Psoas muscle (tissue), 8 donors: ENCODE measurements around the gene SMG9. TPM values are rescaled to one million over a fixed set of nuclear protein-coding genes. Genes with fewer than 3 reads are reported as not detected.
"Not testable (repeated sequence)": the region's sequence is repeated elsewhere in the genome, so short reads cannot be mapped to it uniquely, and the experiment has no call there.

Source experiments
- ATAC-seq, 4 donors: fragments of 200-7000 bp; cut with Tn5 transposase; one replicate each; pipeline ENCODE4 v1.9.1; 2020; ENCODE audit warnings: moderate library complexity in 3 of 4, mild to moderate bottlenecking in 2 of 4
- DNase-seq, 2 donors: peaks; one replicate each; pipeline ENCODE4 v3.0.0-alpha.2; 2020
- H3K27ac ChIP-seq: fragments of 200-600 bp; one replicate; pipeline ENCODE4 v1.8.0; 2022
- H3K27me3 ChIP-seq, 3 donors: fragments of 200-600 bp in 1 of 3; one replicate each; pipeline versions ENCODE4 v1.6.1 to v1.8.0; 2013 to 2022; ENCODE audit warnings: low read length in 2 of 3, mild to moderate bottlenecking in 2 of 3, moderate library complexity in 1 of 3; ENCODE audit not compliant: insufficient read depth in 3 of 3
- H3K36me3 ChIP-seq, 2 donors: fragments of 200-600 bp in 1 of 2; one replicate each; pipeline versions ENCODE4 v1.6.1 to v1.8.0; 2013 to 2022; ENCODE audit warnings: low read depth in 1 of 2, mild to moderate bottlenecking in 1 of 2, moderate library complexity in 1 of 2; ENCODE audit not compliant: insufficient read depth in 1 of 2
- H3K4me1 ChIP-seq: fragments of 200-600 bp; one replicate; pipeline ENCODE4 v1.8.0; 2022
- H3K4me3 ChIP-seq: fragments of 200-600 bp; one replicate; pipeline ENCODE4 v1.8.0; 2022; ENCODE audit warnings: mild to moderate bottlenecking
- H3K9me3 ChIP-seq: fragments of 200-600 bp; one replicate; pipeline ENCODE4 v1.8.0; 2022
- WGBS, 3 donors: extraction: QIAGEN DNeasy Blood & Tissue Kit; methylation state at CpG; one replicate each; pipeline versions ENCODE4 v1.1.6 to v1.1.7; 2013; 5-methylcytosine and 5-hydroxymethylcytosine counted together
- intact Hi-C, 2 donors: fragments of 100-400 bp; cut with DNase I; formaldehyde crosslinking; loops; one replicate each; pipeline versions ENCODE4 v1.11.0 to v1.14.2; 2022
- polyA plus RNA-seq, 3 donors: library from polyadenylated mRNA; stranded (reverse); fragments of 200-250 nt; gene quantifications; one replicate each; pipeline ENCODE4 v1.2.3, GENCODE V29; 2013
- total RNA-seq, 4 donors: library from RNA; stranded (reverse); fragmentation: NEBNext Ultra II Directional in 2 of 4; extraction: Animal tissue kit (Norgen Biotek cat#: 25700) in 2 of 4; gene quantifications; one replicate each; pipeline versions ENCODE4 v1.2.1 to v1.2.4, GENCODE V29; 2021 to 2023
- TF ChIP-seq, protein P1 (sequence below): fragments of 200-600 bp; IDR thresholded peaks from one replicate; pipeline ENCODE4 v1.8.0; 2022; ENCODE audit warnings: antibody characterized with exemption
- donor health status: healthy with polysubstance abuse.
- donor health status: DM: no; HTN: no; CAD: no; lungs with moderate emphysema.
- donor health status: Bipolar disorder and iron deficiency.
- donor health status: healthy.
- donor health status: DM: yes; HTN: yes; CAD: no.
- donor health status: DM: no; HTN: no; CAD: no.
- donor health status: DM: no; HTN: no; CAD: no.
- donor health status: DM: yes; HTN: yes; CAD: no.

SMG9 gene
- total and polyA plus RNA-seq, 7 donors, result 10.1 to 29.1 (median 13.8) TPM

DNA sequence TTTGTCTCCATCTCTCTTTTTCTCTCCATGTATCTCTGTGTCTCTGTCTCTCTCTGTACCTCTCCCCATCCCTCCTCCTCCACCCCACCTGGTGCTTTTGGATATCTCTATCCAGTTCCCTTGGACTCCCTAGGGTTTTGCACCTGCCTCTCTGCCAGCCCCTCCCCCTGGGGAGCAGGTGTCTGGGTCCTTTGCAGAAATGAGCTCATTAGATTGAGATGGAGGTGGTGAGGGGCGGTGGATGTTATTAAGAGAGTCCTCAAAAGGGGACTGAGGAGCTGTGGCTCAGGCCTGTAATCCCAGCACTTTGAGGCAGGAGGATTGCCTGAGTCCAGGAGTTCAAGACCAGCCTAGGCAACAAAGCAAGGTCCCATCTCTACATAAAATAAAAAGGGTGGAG is 23.9 kb upstream of the SMG9 start:
- H3K27me3 ChIP-seq, result peaks cover 0 to 26% (median 2%) of the 10 kb centered on the region in 3 donors
- no peaks in the 10 kb centered on the region for H3K36me3 ChIP-seq
- 91 to 100% (median 94%) methylated on average over 1 of the region's 1 CpG for WGBS, 3 donors
- H3K27ac ChIP-seq, result no peak overlapping the region
- no peak for ATAC-seq
- no peak for DNase-seq
- H3K9me3 ChIP-seq, result no peaks in the 10 kb centered on the region
- no peak overlapping the region for H3K4me3 ChIP-seq
- H3K4me1 ChIP-seq, result peaks cover 4% of the 10 kb centered on the region
- TF ChIP-seq, protein P1, sequence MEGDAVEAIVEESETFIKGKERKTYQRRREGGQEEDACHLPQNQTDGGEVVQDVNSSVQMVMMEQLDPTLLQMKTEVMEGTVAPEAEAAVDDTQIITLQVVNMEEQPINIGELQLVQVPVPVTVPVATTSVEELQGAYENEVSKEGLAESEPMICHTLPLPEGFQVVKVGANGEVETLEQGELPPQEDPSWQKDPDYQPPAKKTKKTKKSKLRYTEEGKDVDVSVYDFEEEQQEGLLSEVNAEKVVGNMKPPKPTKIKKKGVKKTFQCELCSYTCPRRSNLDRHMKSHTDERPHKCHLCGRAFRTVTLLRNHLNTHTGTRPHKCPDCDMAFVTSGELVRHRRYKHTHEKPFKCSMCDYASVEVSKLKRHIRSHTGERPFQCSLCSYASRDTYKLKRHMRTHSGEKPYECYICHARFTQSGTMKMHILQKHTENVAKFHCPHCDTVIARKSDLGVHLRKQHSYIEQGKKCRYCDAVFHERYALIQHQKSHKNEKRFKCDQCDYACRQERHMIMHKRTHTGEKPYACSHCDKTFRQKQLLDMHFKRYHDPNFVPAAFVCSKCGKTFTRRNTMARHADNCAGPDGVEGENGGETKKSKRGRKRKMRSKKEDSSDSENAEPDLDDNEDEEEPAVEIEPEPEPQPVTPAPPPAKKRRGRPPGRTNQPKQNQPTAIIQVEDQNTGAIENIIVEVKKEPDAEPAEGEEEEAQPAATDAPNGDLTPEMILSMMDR, result no peak
- intact Hi-C loops, result no loop called here

DNA sequence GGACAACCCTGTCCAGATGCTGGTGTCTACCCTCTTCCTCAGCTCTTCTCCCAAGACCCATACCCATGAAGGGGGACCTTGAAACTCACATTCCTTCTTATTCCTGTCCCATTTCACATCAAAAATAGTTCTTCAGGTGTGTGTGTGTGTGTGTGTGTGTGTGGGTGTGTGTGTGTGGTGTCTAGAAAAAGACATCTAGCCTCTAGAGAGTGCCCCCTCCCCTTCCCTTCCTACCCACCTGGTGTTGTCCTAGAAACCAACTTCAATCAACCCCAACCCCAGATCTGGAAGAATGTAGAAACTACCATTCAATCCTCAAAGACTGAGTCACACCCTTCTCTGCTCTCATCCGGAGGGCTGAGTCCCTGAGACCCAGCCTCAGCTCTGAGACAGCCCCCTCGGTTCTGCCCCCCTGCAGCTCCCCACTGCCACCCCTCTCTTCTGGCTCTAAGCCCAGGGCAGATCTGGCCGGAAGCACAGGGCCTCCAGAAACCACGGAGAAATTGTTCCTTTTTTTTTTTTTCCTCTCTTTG is 22.5 kb upstream of the SMG9 start:
- DNase-seq (peak in 1 of 2 donors; percentile 53), ATAC-seq (no peak)
- Histone ChIP-seq H3K4me3 (no peak overlapping the region), H3K9me3 (no peaks in the 10 kb centered on the region), H3K4me1 (peaks cover 4% of the 10 kb centered on the region), H3K27ac (no peak overlapping the region), H3K36me3 (no peaks in the 10 kb centered on the region), H3K27me3 (peaks cover 0 to 23% (median 2%) of the 10 kb centered on the region in 3 donors)
- WGBS, 3 donors, result 7 to 14% (median 13%) methylated on average over 4 of the region's 4 CpGs
- intact Hi-C loops, result no loop called here
- TF ChIP-seq, protein P1, result no peak

DNA sequence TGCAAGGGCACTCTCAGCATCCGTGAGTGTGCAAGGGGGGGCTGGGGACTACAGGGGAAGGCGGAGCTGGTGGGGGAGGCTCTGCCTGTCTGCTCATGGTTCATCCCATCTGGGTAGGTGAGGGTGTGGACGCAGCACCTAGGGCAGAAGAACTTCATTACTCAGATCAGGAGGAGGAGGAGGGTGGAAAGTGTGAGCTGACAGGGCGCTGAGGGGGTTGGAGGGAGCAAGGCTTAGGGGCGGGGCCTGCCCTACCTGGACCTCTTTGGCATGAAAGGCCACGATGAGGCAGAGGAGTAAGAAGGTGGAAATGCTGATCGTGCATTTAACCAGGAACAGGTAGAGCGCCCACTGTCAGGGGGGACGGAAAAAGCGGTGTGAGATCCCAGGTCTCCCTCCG is 21.5 kb upstream of the SMG9 start:
- TF ChIP-seq, protein P1, result no peak
- Histone ChIP-seq H3K36me3 (no peaks in the 10 kb centered on the region), H3K4me3 (no peak overlapping the region), H3K4me1 (peaks cover 4% of the 10 kb centered on the region), H3K27me3 (peaks cover 0 to 25% (median 2%) of the 10 kb centered on the region in 3 donors), H3K9me3 (no peaks in the 10 kb centered on the region), H3K27ac (no peak overlapping the region)
- 70 to 81% (median 76%) methylated on average over 11 of the region's 11 CpGs for whole genome bisulfite sequencing, 3 donors
- peak in 1 of 2 donors; percentile 6 for DNase-seq
- intact Hi-C loops, result no loop called here
- ATAC-seq, result no peak

DNA sequence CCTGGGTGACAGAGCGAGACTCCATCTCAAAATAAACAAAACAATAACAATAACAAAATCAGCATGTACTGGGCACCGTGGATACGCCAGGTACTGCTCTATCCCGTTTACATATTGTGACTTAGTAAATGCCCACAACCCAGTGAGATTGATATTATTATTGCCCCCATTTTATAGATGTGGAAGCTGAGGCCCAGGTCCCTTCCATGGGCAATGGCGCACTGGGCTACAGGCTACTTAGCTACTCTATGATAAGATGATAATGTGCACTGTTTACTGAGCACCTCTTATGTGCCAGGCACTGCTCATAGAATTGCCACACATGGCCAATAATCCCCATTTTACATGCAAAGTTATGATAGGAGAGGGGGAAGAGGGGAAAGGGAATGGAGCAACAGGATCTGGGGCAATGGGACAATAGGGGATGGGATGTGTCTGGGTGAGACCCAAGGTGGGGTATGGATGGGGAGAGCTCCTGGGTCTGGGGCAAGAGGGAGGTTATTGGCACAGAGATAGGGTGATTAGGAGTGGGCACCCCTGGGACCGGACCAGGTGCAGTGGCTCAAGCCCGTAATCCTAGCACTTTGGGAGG is 20.6 kb upstream of the SMG9 start:
- WGBS, 3 donors, result 92 to 95% (median 93%) methylated on average over 7 of the region's 7 CpGs
- H3K27me3 ChIP-seq, result peaks cover 0 to 20% (median 2%) of the 10 kb centered on the region in 3 donors
- intact Hi-C loops, result no loop called here
- peaks cover 4% of the 10 kb centered on the region for H3K4me1 ChIP-seq
- TF ChIP-seq, protein P1, result no peak
- no peak overlapping the region for H3K4me3 ChIP-seq
- no peaks in the 10 kb centered on the region for H3K36me3 ChIP-seq
- DNase-seq (no peak), ATAC-seq (no peak)
- H3K27ac ChIP-seq, result no peak overlapping the region
- no peaks in the 10 kb centered on the region for H3K9me3 ChIP-seq

DNA sequence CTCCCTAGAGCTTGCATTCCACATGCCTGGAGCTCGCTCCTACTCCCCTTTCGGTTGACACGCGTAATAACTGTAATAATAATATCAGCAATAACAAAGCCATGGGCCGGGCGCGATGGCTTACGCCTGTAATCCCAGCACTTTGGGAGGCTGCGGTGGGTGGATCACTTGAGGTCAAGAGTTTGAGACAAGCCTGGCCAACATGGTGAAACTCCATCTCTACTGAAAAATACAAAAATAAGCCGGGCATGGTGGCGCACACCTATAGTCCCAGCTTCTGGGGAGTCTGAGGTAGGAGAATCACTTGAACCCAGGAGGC is 20.1 kb upstream of the SMG9 start:
- Histone ChIP-seq H3K4me3 (peak overlapping the region; percentile 51), H3K27me3 (peaks cover 0 to 20% (median 3%) of the 10 kb centered on the region in 3 donors)
- peak in 1 of 4 donors; percentile 8 for ATAC-seq
- H3K27ac ChIP-seq, H3K4me1 ChIP-seq, H3K9me3 ChIP-seq, intact Hi-C loops, H3K36me3 ChIP-seq, DNase-seq: not testable (repeated sequence)
- WGBS, 3 donors, result 51 to 63% (median 57%) methylated on average over 11 of the region's 11 CpGs
